Measurements from ENCODE around the gene AGAP1.

- TF ChIP-seq CTCF (IDR thresholded peaks at IDR 0.05) (no peak), POLR2A (IDR thresholded peaks at IDR 0.05) (no peak), EP300 (IDR thresholded peaks at IDR 0.05) (no peak)
Measured at GRCh38 chr2:235690809-235691450, 197.1 kb downstream of the AGAP1 start.
